AG04450 (cell line): Measurements from ENCODE around the gene S100A5. TPM values are rescaled to one million over a fixed set of nuclear protein-coding genes. Genes with fewer than 3 reads are reported as not detected.

ENCODE experiments used
- CTCF ChIA-PET: fragments of 300-600, 350-600 bp; formaldehyde crosslinking; extraction: SDS; loops from one replicate; lab custom pipeline; 2022; ENCODE audit warnings: antibody characterized with exemption, inconsistent platforms; lab: Charles Lee
- POLR2A ChIA-PET: fragments of 350-600 bp; formaldehyde crosslinking; extraction: SDS; loops from one replicate; lab custom pipeline; 2021; ENCODE audit warnings: antibody characterized with exemption, inconsistent platforms; lab: Yijun Ruan, JAX
- DNase-seq: peaks from one replicate; pipeline ENCODE4 v3.0.0-alpha.2; 2011; ENCODE audit warnings: low read depth, low spot score
- H3K27ac ChIP-seq: one replicate; pipeline ENCODE4 v1.5.1; 2012; ENCODE audit warnings: low read depth, low read length, control low read depth
- H3K27me3 ChIP-seq: one replicate; pipeline ENCODE4 v1.6.0; 2012; ENCODE audit warnings: low read length; ENCODE audit not compliant: control insufficient read depth, insufficient read depth
- H3K4me3 ChIP-seq: 2 replicates; pipeline ENCODE4 v1.5.1; 2011; ENCODE audit warnings: mild to moderate bottlenecking, low read depth, low read length, control low read depth
- H3K9me3 ChIP-seq: 2 replicates; pipeline ENCODE4 v1.5.1; 2012; ENCODE audit warnings: low read length; ENCODE audit not compliant: control insufficient read depth, insufficient read depth
- polyA plus RNA-seq: library from polyadenylated mRNA; depleted of rRNA; stranded (reverse); fragments of >200 nt; gene quantifications from 2 replicates; pipeline ENCODE4 v1.2.3, GENCODE V29; 2011
- TF ChIP-seq, protein P1 (sequence below): IDR thresholded peaks from 2 replicates; pipeline ENCODE4 v1.5.1; 2011; ENCODE audit warnings: low read depth, low read length, control low read depth, inconsistent platforms

The S100A5 gene
- polyA plus RNA-seq, 1 experiment: 0.42 TPM

DNA sequence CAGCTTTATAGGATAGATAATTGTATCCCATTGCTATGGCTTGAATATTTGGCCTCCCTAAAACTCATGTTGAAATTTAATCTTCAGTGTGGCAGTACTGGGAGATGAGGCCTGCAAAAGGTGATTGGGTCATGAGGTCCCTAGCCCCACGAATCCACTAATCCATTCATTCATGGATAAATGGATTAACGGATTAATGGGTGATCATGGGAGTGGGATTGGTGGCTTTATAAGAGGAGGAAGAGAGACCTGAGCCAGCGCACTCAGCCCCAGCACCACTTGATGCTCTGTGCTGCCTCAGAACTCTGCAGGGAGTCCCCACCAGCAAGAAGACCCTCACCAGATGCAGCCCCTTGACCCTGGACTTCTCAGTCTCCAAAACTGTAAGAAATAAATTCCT is 37.0 kb downstream of the S100A5 start:
- ChIA-PET POLR2A (no interaction called here), CTCF (interaction anchor here (0.9 to 1.8 kb wide), 2 partner anchors 9 to 69 kb away, joined by 3 to 7 read pairs; no protein-coding TSS in a partner anchor)
- H3K27me3 ChIP-seq: peaks cover 7% of the 10 kb centered on the region
- no peak overlapping the region for H3K27ac ChIP-seq
- no peaks in the 10 kb centered on the region for H3K9me3 ChIP-seq
- TF ChIP-seq, protein P1, sequence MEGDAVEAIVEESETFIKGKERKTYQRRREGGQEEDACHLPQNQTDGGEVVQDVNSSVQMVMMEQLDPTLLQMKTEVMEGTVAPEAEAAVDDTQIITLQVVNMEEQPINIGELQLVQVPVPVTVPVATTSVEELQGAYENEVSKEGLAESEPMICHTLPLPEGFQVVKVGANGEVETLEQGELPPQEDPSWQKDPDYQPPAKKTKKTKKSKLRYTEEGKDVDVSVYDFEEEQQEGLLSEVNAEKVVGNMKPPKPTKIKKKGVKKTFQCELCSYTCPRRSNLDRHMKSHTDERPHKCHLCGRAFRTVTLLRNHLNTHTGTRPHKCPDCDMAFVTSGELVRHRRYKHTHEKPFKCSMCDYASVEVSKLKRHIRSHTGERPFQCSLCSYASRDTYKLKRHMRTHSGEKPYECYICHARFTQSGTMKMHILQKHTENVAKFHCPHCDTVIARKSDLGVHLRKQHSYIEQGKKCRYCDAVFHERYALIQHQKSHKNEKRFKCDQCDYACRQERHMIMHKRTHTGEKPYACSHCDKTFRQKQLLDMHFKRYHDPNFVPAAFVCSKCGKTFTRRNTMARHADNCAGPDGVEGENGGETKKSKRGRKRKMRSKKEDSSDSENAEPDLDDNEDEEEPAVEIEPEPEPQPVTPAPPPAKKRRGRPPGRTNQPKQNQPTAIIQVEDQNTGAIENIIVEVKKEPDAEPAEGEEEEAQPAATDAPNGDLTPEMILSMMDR: no peak
- no peak for DNase-seq
- no peak overlapping the region for H3K4me3 ChIP-seq

DNA sequence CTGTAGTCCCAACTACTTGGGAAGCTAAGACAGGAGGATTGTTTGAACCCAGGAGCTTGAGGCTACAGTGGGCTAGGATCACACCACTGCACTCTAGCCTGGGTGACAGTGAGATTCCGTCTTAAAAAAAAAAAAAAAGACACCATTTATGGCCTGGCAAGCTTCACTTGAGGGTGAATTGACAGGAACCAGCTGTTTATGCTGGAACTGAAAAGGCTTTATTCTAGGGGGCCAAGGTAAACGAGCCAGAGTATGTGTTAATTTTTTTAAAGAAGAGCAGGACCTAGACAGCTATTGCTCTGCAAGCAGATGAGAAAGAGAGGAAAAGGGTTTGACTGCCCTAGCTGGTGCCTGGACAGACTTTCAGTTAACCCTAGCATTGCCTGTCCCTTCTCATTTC is 42.0 kb downstream of the S100A5 start:
- Histone ChIP-seq H3K27ac (no peak overlapping the region), H3K9me3 (no peaks in the 10 kb centered on the region), H3K27me3 (peaks cover 13% of the 10 kb centered on the region), H3K4me3 (no peak overlapping the region)
- DNase-seq: no peak
- POLR2A ChIA-PET: interaction anchor here (0.6 kb wide), 1 partner anchor 34 kb away, joined by 3 read pairs; no protein-coding TSS in a partner anchor
- TF ChIP-seq, protein P1: no peak
- CTCF ChIA-PET: interaction anchor here (1.3 to 13.0 kb wide), 4 partner anchors 12 to 144 kb away, joined by 3 to 354 read pairs (median 9); partner anchors contain the start of gene S100A9

DNA sequence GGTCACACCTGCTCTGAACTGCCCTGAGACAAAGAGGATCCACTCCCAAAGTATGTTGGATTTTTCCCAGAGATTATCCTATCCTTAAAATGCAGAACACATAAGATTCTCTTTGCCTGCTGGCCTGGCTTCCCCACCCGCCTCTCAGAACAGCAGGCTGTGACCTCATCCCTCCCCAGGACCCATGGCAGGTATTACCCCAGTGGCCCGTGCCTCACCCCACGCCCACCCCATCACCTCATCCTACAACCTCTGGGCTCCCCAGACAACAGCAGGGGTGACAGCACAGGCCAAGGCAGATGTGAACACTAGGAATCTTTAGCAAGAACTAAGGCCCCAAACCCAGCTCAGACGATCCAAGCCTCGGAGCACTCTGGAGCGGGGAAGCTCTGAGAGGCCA is 45.2 kb downstream of the S100A5 start:
- no peak overlapping the region for H3K4me3 ChIP-seq
- TF ChIP-seq, protein P1: no peak
- POLR2A ChIA-PET: interaction anchor here (0.9 kb wide), 1 partner anchor 132 kb away, joined by 4 read pairs; the partner anchor contains the start of gene S100A13
- CTCF ChIA-PET: interaction anchor here (0.6 to 13.0 kb wide), 29 partner anchors 10 to 185 kb away, joined by 3 to 354 read pairs (median 5); partner anchors contain the start of genes PGLYRP4, S100A13, S100A16 and S100A9
- no peak for DNase-seq
- H3K27me3 ChIP-seq: peaks cover 13% of the 10 kb centered on the region
- no peaks in the 10 kb centered on the region for H3K9me3 ChIP-seq
- no peak overlapping the region for H3K27ac ChIP-seq

DNA sequence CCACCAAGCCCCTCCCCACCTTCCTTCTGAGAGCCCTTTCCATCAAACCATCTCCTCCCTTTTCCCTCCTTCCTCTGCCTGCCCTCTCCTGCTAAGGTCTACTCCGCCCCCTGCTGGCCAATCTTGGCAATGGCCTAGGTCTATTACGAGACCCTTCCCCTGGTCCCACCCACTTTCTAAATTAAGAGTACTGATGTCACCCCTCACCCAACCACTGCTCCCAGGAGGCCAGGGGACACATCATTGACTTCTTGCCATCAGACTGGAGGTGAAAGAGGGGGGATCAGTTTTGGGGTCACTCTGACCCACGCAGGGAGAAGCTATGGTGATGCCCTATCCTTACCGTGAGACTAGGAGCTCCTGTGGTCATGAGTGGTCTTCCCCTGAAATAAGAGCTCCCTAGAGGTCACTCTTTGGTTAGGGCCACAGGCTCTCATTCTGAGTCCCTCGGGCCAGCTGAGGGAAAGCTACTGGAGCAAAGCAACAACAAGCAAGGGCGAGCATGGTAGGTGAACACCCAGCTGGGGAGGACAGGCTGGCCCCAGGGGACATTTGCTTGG is 45.7 kb downstream of the S100A5 start:
- POLR2A ChIA-PET: interaction anchor here (0.9 kb wide), 1 partner anchor 132 kb away, joined by 4 read pairs; the partner anchor contains the start of gene S100A13
- Histone ChIP-seq H3K4me3 (no peak overlapping the region), H3K27me3 (peaks cover 10% of the 10 kb centered on the region), H3K9me3 (no peaks in the 10 kb centered on the region), H3K27ac (no peak overlapping the region)
- CTCF ChIA-PET: interaction anchor here (0.6 to 13.0 kb wide), 36 partner anchors 8 to 1391 kb away, joined by 3 to 354 read pairs (median 4); partner anchors contain the start of genes PGLYRP4, S100A13, S100A16 and S100A9
- TF ChIP-seq, protein P1: peak; percentile 98
- peak; percentile 29 for DNase-seq
